Loucy (cell line): ENCODE measurements around the gene ZNF43.

Source experiments
- EZH2phosphoT487 ChIP-seq: fragments of 200-600 bp; IDR thresholded peaks from 2 replicates; pipeline ENCODE4 v1.6.1; 2018; ENCODE audit warnings: antibody characterized with exemption, mild to moderate bottlenecking, moderate library complexity, borderline replicate concordance
- TF ChIP-seq, protein P1 (sequence below): fragments of 200-600 bp; sonication (generic); conservative IDR thresholded peaks from 2 replicates; pipeline ENCODE4 v1.5.1; 2014; ENCODE audit warnings: mild to moderate bottlenecking, antibody characterized with exemption, low read length

GRCh38 chr19:21848706-21849105 is 12.7 kb upstream of the ZNF43 start:
- TF ChIP-seq EZH2phosphoT487: no peak
- TF ChIP-seq, protein P1, sequence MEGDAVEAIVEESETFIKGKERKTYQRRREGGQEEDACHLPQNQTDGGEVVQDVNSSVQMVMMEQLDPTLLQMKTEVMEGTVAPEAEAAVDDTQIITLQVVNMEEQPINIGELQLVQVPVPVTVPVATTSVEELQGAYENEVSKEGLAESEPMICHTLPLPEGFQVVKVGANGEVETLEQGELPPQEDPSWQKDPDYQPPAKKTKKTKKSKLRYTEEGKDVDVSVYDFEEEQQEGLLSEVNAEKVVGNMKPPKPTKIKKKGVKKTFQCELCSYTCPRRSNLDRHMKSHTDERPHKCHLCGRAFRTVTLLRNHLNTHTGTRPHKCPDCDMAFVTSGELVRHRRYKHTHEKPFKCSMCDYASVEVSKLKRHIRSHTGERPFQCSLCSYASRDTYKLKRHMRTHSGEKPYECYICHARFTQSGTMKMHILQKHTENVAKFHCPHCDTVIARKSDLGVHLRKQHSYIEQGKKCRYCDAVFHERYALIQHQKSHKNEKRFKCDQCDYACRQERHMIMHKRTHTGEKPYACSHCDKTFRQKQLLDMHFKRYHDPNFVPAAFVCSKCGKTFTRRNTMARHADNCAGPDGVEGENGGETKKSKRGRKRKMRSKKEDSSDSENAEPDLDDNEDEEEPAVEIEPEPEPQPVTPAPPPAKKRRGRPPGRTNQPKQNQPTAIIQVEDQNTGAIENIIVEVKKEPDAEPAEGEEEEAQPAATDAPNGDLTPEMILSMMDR: no peak
